GM12801 (cell line): ENCODE data around the gene CLOCK.

ENCODE experiments used
- TF ChIP-seq, protein P1 (sequence below): IDR thresholded peaks from one replicate; pipeline ENCODE4 v1.5.1; 2011; ENCODE audit warnings: control low read depth; ENCODE audit not compliant: insufficient read length; ENCODE audit errors: extremely low read depth

Gene CLOCK

DNA sequence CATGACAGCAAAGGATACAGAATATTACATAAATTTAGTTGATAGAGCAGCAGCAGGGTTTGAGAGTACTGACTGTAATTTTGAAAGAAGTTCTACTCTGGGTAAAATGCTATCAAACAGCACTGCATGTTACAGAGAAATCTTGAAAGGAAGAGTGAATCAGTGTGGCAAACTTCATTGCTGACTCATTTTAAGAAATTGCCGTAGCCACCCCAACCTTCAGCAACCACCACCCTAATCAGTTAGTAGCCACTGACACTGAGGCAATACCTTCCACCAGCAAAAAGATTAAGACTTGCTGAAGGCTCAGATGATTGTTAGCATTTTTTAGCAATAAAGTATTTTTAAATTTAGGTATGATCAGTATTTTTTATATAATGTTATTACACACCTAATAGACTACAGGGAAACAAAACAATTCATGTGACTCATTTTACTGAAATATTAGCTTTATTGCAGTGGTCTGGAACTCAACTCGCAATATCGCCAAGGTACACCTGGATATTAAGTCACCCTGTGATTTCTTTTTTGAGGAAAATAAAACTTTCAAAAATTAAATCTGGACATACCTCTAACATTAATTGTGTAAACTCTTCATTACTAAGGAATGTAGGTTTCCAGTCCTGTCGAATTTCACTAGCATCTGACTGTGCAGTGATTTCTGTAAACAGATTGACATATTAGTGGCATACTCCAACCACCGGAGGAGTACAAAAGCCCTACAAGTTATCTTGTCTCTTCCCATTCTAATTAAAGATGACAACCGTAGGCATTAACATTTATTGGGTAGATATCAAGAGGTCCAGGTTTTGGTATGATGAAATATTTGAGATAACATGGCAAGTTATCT, 71.1 kb downstream of the CLOCK start:
- TF ChIP-seq, protein P1, sequence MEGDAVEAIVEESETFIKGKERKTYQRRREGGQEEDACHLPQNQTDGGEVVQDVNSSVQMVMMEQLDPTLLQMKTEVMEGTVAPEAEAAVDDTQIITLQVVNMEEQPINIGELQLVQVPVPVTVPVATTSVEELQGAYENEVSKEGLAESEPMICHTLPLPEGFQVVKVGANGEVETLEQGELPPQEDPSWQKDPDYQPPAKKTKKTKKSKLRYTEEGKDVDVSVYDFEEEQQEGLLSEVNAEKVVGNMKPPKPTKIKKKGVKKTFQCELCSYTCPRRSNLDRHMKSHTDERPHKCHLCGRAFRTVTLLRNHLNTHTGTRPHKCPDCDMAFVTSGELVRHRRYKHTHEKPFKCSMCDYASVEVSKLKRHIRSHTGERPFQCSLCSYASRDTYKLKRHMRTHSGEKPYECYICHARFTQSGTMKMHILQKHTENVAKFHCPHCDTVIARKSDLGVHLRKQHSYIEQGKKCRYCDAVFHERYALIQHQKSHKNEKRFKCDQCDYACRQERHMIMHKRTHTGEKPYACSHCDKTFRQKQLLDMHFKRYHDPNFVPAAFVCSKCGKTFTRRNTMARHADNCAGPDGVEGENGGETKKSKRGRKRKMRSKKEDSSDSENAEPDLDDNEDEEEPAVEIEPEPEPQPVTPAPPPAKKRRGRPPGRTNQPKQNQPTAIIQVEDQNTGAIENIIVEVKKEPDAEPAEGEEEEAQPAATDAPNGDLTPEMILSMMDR: no peak

DNA sequence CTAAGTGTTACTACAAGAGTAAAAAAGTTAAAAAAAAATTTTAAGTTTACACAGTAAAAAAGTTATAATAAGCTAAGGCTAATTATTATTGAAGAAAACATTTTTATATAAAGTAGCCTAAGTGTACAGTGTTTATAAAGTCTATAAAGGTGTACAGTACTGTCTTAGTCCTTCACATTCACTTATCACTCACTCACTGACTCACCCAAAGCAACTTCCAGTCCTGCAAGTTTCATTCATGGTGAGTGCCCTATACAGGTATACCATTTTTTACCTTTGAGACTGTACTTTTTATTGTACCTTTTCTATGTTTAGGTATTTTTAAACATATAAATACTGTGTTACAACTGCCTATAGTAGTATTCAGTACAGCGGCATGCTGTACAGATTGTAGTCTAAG, 76.7 kb downstream of the CLOCK start:
- TF ChIP-seq, protein P1: no peak

DNA sequence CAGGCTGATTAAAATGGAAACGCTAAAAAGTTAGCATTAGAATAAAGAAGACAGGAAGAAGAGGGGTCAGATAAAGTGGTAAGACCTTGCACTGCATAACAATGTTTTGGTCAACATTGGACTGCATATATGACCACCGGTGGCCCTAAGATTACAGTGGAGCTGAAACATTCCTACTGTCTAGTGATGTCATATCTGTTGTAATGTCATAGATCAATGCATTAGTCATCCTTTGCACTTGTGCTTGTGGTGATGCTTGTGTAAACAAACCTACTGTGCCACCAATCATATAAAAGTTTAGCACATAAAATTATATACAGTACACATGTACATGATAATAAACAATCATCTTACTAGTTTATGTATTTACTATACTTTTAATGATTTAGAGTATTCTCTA, 78.0 kb downstream of the CLOCK start:
- TF ChIP-seq, protein P1: no peak

DNA sequence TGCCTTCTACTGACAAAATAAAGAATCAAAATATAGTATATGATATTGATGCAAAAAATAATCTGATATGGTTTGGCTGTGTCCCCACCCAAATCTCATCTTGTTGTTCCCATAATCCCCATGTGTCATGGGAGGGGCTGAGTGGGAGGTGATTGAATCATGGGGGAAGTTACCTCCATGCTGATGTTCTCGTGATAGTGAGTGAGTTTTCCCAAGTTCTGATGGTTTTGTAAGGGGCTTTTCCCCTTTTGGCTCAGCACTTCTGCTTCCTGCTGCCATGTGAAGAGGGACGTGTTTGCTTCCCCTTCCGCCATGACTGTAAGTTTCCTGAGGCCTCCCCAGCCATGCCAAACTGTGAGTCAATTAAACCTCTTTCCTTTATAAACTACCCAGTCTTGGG, 80.7 kb downstream of the CLOCK start:
- TF ChIP-seq, protein P1: no peak

DNA sequence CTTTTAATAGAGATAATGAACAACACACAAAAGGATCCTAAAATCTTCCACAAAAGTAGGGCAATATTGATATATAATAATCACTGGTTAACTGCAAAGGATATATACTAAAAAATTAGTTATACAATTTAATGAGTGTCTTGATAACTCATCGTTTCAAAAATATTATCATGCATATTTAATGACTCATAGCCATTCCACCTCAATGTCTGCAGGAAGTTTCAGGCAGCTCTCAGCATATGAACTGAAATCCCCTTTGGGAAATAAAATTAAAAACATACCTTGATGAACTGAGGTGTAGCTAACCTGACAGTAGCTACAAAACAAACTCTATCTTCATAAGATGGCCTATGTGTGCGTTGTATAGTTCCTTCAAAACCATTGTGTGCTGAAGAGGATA, 88.1 kb downstream of the CLOCK start:
- TF ChIP-seq, protein P1: no peak

DNA sequence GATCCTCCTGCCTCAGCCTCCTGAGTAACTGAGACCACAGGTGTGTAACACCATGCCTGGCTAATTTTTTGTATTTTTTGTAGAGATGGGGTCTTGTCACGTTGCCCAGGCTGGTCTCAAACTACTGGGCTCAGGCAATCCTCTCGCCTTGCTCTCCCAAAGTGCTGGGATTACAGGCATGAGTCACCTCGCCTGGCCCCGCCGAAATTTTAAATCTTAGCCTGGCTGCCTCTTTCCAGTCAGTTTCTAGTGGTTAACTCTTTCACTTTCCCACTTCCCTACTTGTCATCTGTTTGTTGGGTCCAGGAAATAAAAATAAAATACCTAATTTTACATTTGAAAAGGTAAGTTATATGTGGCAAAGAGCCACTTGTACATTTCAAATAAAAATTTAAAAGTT, 88.5 kb downstream of the CLOCK start:
- TF ChIP-seq, protein P1: no peak

DNA sequence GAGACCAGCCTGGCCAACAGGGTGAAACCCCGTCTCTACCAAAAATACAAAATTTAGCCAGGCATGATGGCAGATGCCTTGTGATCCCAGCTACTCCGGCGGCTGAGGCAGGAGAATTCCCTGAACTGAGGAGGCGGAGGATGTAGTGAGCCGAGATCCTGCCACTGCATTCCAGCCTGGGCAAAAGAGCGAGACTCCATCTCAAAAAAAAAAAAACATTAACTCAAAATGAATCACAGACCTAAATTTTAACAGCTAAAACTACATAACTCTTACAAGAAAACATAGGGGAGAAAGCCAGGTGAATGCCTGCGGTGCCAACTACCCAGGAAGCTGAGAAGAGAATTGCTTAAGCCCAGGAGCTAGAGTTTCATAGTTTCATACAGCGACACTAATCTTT, 96.1 kb downstream of the CLOCK start:
- TF ChIP-seq, protein P1: no peak
